CD4-positive, alpha-beta T cell (primary cell): ENCODE measurements around the gene ANTXR1. TPM values are rescaled to one million over a fixed set of nuclear protein-coding genes. Genes with fewer than 3 reads are reported as not detected.

ENCODE experiments used
- ATAC-seq: fragments of 200-7000 bp; cut with Tn5 transposase; one replicate; pipeline ENCODE4 v1.10.0; 2022; ENCODE audit warnings: mild to moderate bottlenecking; ENCODE audit not compliant: poor library complexity
- CTCF ChIA-PET: fragments of 350-600 bp; sonication (Branson Sonifier 250); formaldehyde crosslinking; loops from one replicate; lab custom pipeline; 2021; ENCODE audit warnings: antibody characterized with exemption, inconsistent platforms; lab: Charles Lee
- POLR2A ChIA-PET: fragments of 350-600 bp; sonication (Branson Sonifier 250); formaldehyde crosslinking; loops from one replicate; lab custom pipeline; 2021; ENCODE audit warnings: antibody characterized with exemption, inconsistent platforms; lab: Charles Lee
- DNase-seq, 14 experiments: peaks; one replicate each; pipeline ENCODE4 v3.0.0-alpha.2; 2013 to 2020; ENCODE audit warnings: mixed read lengths in 2 of 14
- H3K27ac ChIP-seq, 2 donors: one replicate each; pipeline versions ENCODE4 v1.5.1 to v1.7.0; 2013; ENCODE audit warnings: low read length in 2 of 2, low read depth in 1 of 2, mild to moderate bottlenecking in 1 of 2
- H3K27me3 ChIP-seq, 2 experiments: 1 replicate in 1 of 2; 2 replicates in 1 of 2; pipeline versions ENCODE4 v1.6.1 to v1.7.0; 2013; ENCODE audit warnings: low read length in 2 of 2, control low read depth in 1 of 2, mild to moderate bottlenecking in 1 of 2, moderate library complexity in 1 of 2; ENCODE audit not compliant: insufficient read depth in 2 of 2, control insufficient read depth in 1 of 2
- H3K36me3 ChIP-seq: one replicate; pipeline ENCODE4 v1.6.1; 2013; ENCODE audit warnings: low read length, control low read depth; ENCODE audit not compliant: insufficient read depth
- H3K4me1 ChIP-seq: one replicate; pipeline ENCODE4 v1.6.1; 2013; ENCODE audit warnings: low read length, control low read depth; ENCODE audit not compliant: insufficient read depth
- H3K4me3 ChIP-seq: one replicate; pipeline ENCODE4 v1.5.1; 2013; ENCODE audit warnings: mild to moderate bottlenecking, low read length, moderate library complexity
- H3K9me3 ChIP-seq, 2 experiments: 1 replicate in 1 of 2; 2 replicates in 1 of 2; pipeline versions ENCODE4 v1.6.1 to v1.7.0; 2013; ENCODE audit warnings: low read length in 2 of 2, mild to moderate bottlenecking in 2 of 2, control low read depth in 1 of 2, moderate library complexity in 1 of 2; ENCODE audit not compliant: control insufficient read depth in 1 of 2, insufficient read depth in 1 of 2
- H3K27ac Mint-ChIP-seq: one replicate; pipeline ENCODE4 v1.8.0; 2020; ENCODE audit warnings: mixed read lengths
- H3K27me3 Mint-ChIP-seq: one replicate; pipeline ENCODE4 v1.8.0; 2021; ENCODE audit warnings: mixed read lengths
- H3K36me3 Mint-ChIP-seq: one replicate; pipeline ENCODE4 v1.8.0; 2021; ENCODE audit warnings: low read depth, mixed read lengths
- H3K4me1 Mint-ChIP-seq: one replicate; pipeline ENCODE4 v1.8.0; 2021; ENCODE audit warnings: low read depth, mixed read lengths
- H3K4me3 Mint-ChIP-seq: one replicate; pipeline ENCODE4 v1.8.0; 2020; ENCODE audit warnings: mild to moderate bottlenecking, mixed read lengths
- H3K9me3 Mint-ChIP-seq: one replicate; pipeline ENCODE4 v1.8.0; 2020; ENCODE audit warnings: mixed read lengths
- CTCF ChIP-seq: fragments of 200-600 bp; IDR thresholded peaks from one replicate; pipeline ENCODE4 v1.8.0; 2022; ENCODE audit warnings: antibody characterized with exemption, mild to moderate bottlenecking
- intact Hi-C, 2 experiments: fragments of 100-400 bp; cut with DNase I in 1 of 2; cut with micrococcal nuclease in 1 of 2; formaldehyde crosslinking; loops; one replicate each; pipeline versions ENCODE4 v1.15.1 to v1.9.0; 2023 to 2025; cut with DNase I, micrococcal nuclease
- total RNA-seq, 174 experiments: library from RNA in 2 of 174; stranded (reverse) in 2 of 174; gene quantifications; one replicate each; pipeline ENCODE4 v1.2.3 and lab custom pipeline; 2021 to 2026

ANTXR1 gene
- total RNA-seq, 2 experiments from 2014 or later, result not detected

GRCh38 chr2:69043736-69044400 is 30.9 kb downstream of the ANTXR1 start:
- Histone ChIP-seq H3K27me3 (peaks cover 0 to 18% of the 10 kb centered on the region in 2 experiments), H3K36me3 (no peaks in the 10 kb centered on the region), H3K4me1 (no peaks in the 10 kb centered on the region), H3K4me3 (no peak overlapping the region), H3K9me3 (no peaks in the 10 kb centered on the region), H3K27ac (no peak overlapping the region)
- TF ChIP-seq CTCF, result no peak
- POLR2A ChIA-PET, result no interaction called here
- no peak overlapping the region for H3K27ac Mint-ChIP-seq
- no peak overlapping the region for H3K4me3 Mint-ChIP-seq
- DNase-seq, result no peak
- CTCF ChIA-PET, result interaction anchor here (1.0 kb wide), 1 partner anchor 9 kb away, joined by 3 read pairs; no protein-coding TSS in a partner anchor
- ATAC-seq, result no peak
- H3K36me3 Mint-ChIP-seq, result no peaks in the 10 kb centered on the region
- H3K4me1 Mint-ChIP-seq, result no peaks in the 10 kb centered on the region
- peaks cover 27% of the 10 kb centered on the region for H3K27me3 Mint-ChIP-seq
- no peaks in the 10 kb centered on the region for H3K9me3 Mint-ChIP-seq
- intact Hi-C loops, result no loop called here

GRCh38 chr2:69046221-69046662 is 33.3 kb downstream of the ANTXR1 start:
- Histone ChIP-seq H3K9me3 (no peaks in the 10 kb centered on the region), H3K36me3 (no peaks in the 10 kb centered on the region), H3K4me3 (no peak overlapping the region), H3K4me1 (no peaks in the 10 kb centered on the region), H3K27me3 (peaks cover 0 to 12% of the 10 kb centered on the region in 2 experiments), H3K27ac (no peak overlapping the region)
- POLR2A ChIA-PET, result no interaction called here
- H3K27me3 Mint-ChIP-seq, result peaks cover 21% of the 10 kb centered on the region
- intact Hi-C loops, result no loop called here
- no peak for TF ChIP-seq CTCF
- H3K9me3 Mint-ChIP-seq, result no peaks in the 10 kb centered on the region
- no peak overlapping the region for H3K4me3 Mint-ChIP-seq
- no peak overlapping the region for H3K27ac Mint-ChIP-seq
- no peaks in the 10 kb centered on the region for H3K36me3 Mint-ChIP-seq
- ATAC-seq (no peak), DNase-seq (no peak)
- H3K4me1 Mint-ChIP-seq, result no peaks in the 10 kb centered on the region
- CTCF ChIA-PET, result no interaction called here

GRCh38 chr2:69047625-69048145 is 34.7 kb downstream of the ANTXR1 start:
- ChIA-PET POLR2A (no interaction called here), CTCF (no interaction called here)
- no peaks in the 10 kb centered on the region for H3K36me3 ChIP-seq
- Mint-ChIP-seq H3K27me3 (peaks cover 11% of the 10 kb centered on the region), H3K9me3 (no peaks in the 10 kb centered on the region), H3K27ac (no peak overlapping the region), H3K4me3 (no peak overlapping the region), H3K36me3 (no peaks in the 10 kb centered on the region), H3K4me1 (no peaks in the 10 kb centered on the region)
- DNase-seq, result no peak
- no peak for TF ChIP-seq CTCF
- H3K27me3 ChIP-seq, result peaks cover 0 to 9% of the 10 kb centered on the region in 2 experiments
- no peak overlapping the region for H3K27ac ChIP-seq
- no peak for ATAC-seq
- H3K9me3 ChIP-seq, result no peaks in the 10 kb centered on the region
- H3K4me1 ChIP-seq, result no peaks in the 10 kb centered on the region
- intact Hi-C loops, result no loop called here
- no peak overlapping the region for H3K4me3 ChIP-seq
